Astrocyte (in vitro differentiated cells and primary cell): ENCODE measurements around the gene PCNT. TPM values are rescaled to one million over a fixed set of nuclear protein-coding genes. Genes with fewer than 3 reads are reported as not detected.
"Not testable (repeated sequence)": the region's sequence is repeated elsewhere in the genome, so short reads cannot be mapped to it uniquely, and the experiment has no call there.

Experiments
- DNase-seq: peaks from one replicate; pipeline ENCODE4 v3.0.0-alpha.2; 2010; ENCODE audit warnings: low read depth
- FAIRE-seq: peaks from 2 replicates; lab custom pipeline; 2011; peaks lifted over from hg19 to GRCh38; lab: Jason Lieb, UNC
- H2AFZ ChIP-seq: 2 replicates; pipeline ENCODE4 v1.6.0; 2012; ENCODE audit warnings: low read depth, low read length, inconsistent platforms
- H3K27ac ChIP-seq: 2 replicates; pipeline ENCODE4 v1.5.1; 2011; ENCODE audit warnings: low read depth, low read length, inconsistent platforms
- H3K27me3 ChIP-seq: 2 replicates; pipeline ENCODE4 v1.6.0; 2011; ENCODE audit warnings: low read length, inconsistent platforms; ENCODE audit not compliant: insufficient read depth
- H3K36me3 ChIP-seq: 2 replicates; pipeline ENCODE4 v1.5.1; 2011; ENCODE audit warnings: low read length, inconsistent platforms; ENCODE audit not compliant: insufficient read depth
- H3K4me1 ChIP-seq: 2 replicates; pipeline ENCODE4 v1.5.1; 2011; ENCODE audit warnings: low read length, inconsistent platforms; ENCODE audit not compliant: insufficient read depth
- H3K4me2 ChIP-seq: 2 replicates; pipeline ENCODE4 v1.6.0; 2012; ENCODE audit warnings: low read length, inconsistent platforms
- H3K4me3 ChIP-seq: 2 replicates; pipeline ENCODE4 v1.5.1; 2011; ENCODE audit warnings: low read depth, mild to moderate bottlenecking, low read length, inconsistent platforms; ENCODE audit not compliant: insufficient read depth
- H3K79me2 ChIP-seq: 2 replicates; pipeline ENCODE4 v1.6.0; 2012; ENCODE audit warnings: mild to moderate bottlenecking, low read length, inconsistent platforms; ENCODE audit not compliant: insufficient read depth
- H3K9ac ChIP-seq: 2 replicates; pipeline ENCODE4 v1.6.0; 2012; ENCODE audit warnings: mild to moderate bottlenecking, low read length, inconsistent platforms
- H3K9me3 ChIP-seq: 2 replicates; pipeline ENCODE4 v1.5.1; 2012; ENCODE audit warnings: low read depth, mild to moderate bottlenecking, low read length, inconsistent platforms; ENCODE audit not compliant: insufficient read depth
- H4K20me1 ChIP-seq: 2 replicates; pipeline ENCODE4 v1.6.0; 2012; ENCODE audit warnings: low read length, inconsistent platforms; ENCODE audit not compliant: insufficient read depth
- H3K27ac Mint-ChIP-seq: one replicate; pipeline ENCODE4 v1.8.0; 2021; ENCODE audit warnings: mild to moderate bottlenecking, mixed read lengths; ENCODE audit not compliant: unreplicated experiment
- H3K27me3 Mint-ChIP-seq: one replicate; pipeline ENCODE4 v1.8.0; 2021; ENCODE audit warnings: low read depth, mixed read lengths; ENCODE audit not compliant: unreplicated experiment
- H3K36me3 Mint-ChIP-seq: one replicate; pipeline ENCODE4 v1.8.0; 2021; ENCODE audit warnings: low read depth, mixed read lengths; ENCODE audit not compliant: unreplicated experiment
- H3K4me1 Mint-ChIP-seq: one replicate; pipeline ENCODE4 v1.8.0; 2021; ENCODE audit warnings: low read depth, mixed read lengths; ENCODE audit not compliant: unreplicated experiment
- H3K4me3 Mint-ChIP-seq: one replicate; pipeline ENCODE4 v1.8.0; 2021; ENCODE audit warnings: mild to moderate bottlenecking, moderate library complexity, mixed read lengths; ENCODE audit not compliant: unreplicated experiment
- H3K9me3 Mint-ChIP-seq: one replicate; pipeline ENCODE4 v1.8.0; 2021; ENCODE audit warnings: mild to moderate bottlenecking, mixed read lengths; ENCODE audit not compliant: unreplicated experiment
- EZH2 ChIP-seq: IDR thresholded peaks from 2 replicates; pipeline ENCODE4 v1.6.1; 2012; ENCODE audit warnings: mild to moderate bottlenecking, low read length, inconsistent platforms; ENCODE audit not compliant: insufficient read depth
- total RNA-seq: library from RNA; stranded (reverse); gene quantifications from 2 replicates; pipeline ENCODE4 v1.2.1, GENCODE V29; 2021
- TF ChIP-seq, protein P1 (sequence below): IDR thresholded peaks from 2 replicates; pipeline ENCODE4 v1.5.1; 2011; ENCODE audit warnings: low read depth, mild to moderate bottlenecking, inconsistent platforms, low read length, moderate library complexity; ENCODE audit not compliant: insufficient read depth

The PCNT gene
- total RNA-seq, 1 donor from 2014 or later: 19.9 TPM

DNA sequence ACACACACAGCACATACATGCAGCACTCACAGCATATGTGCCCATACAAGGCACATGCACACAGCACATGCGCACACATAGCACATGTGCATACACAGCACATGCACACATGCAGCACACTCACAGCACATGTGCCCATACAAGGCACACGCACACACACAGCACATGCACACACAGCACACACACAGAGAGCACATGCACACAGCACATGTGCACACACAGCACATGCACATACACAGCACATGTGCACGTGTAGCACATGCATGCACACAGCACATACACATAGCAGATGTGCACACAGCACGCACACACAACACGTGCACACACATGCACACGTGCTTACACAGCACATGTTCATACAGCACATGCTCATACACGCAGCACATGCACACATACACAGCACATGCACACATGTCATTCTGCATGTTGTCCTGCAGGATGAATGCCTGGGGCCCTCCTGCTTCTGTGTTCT, 48.1 kb downstream of the PCNT start:
- H3K27me3 Mint-ChIP-seq: no peaks in the 10 kb centered on the region
- FAIRE-seq (no peak), DNase-seq (no peak)
- no peak overlapping the region for H3K27ac Mint-ChIP-seq
- Histone ChIP-seq H3K4me3 (no peak overlapping the region), H3K27me3 (no peaks in the 10 kb centered on the region), H3K9ac (no peak overlapping the region), H2AFZ (no peak overlapping the region), H3K79me2 (peaks cover 56% of the 10 kb centered on the region), H4K20me1 (peaks cover 52% of the 10 kb centered on the region), H3K27ac (no peak overlapping the region), H3K9me3 (no peaks in the 10 kb centered on the region), H3K4me1 (no peaks in the 10 kb centered on the region), H3K4me2 (no peak overlapping the region), H3K36me3 (peaks cover 3% of the 10 kb centered on the region)
- TF ChIP-seq, protein P1, sequence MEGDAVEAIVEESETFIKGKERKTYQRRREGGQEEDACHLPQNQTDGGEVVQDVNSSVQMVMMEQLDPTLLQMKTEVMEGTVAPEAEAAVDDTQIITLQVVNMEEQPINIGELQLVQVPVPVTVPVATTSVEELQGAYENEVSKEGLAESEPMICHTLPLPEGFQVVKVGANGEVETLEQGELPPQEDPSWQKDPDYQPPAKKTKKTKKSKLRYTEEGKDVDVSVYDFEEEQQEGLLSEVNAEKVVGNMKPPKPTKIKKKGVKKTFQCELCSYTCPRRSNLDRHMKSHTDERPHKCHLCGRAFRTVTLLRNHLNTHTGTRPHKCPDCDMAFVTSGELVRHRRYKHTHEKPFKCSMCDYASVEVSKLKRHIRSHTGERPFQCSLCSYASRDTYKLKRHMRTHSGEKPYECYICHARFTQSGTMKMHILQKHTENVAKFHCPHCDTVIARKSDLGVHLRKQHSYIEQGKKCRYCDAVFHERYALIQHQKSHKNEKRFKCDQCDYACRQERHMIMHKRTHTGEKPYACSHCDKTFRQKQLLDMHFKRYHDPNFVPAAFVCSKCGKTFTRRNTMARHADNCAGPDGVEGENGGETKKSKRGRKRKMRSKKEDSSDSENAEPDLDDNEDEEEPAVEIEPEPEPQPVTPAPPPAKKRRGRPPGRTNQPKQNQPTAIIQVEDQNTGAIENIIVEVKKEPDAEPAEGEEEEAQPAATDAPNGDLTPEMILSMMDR: no peak
- no peak for TF ChIP-seq EZH2
- peaks cover 1% of the 10 kb centered on the region for H3K9me3 Mint-ChIP-seq
- H3K4me3 Mint-ChIP-seq: no peak overlapping the region
- H3K4me1 Mint-ChIP-seq: peaks cover 3% of the 10 kb centered on the region
- peaks cover 7% of the 10 kb centered on the region for H3K36me3 Mint-ChIP-seq

DNA sequence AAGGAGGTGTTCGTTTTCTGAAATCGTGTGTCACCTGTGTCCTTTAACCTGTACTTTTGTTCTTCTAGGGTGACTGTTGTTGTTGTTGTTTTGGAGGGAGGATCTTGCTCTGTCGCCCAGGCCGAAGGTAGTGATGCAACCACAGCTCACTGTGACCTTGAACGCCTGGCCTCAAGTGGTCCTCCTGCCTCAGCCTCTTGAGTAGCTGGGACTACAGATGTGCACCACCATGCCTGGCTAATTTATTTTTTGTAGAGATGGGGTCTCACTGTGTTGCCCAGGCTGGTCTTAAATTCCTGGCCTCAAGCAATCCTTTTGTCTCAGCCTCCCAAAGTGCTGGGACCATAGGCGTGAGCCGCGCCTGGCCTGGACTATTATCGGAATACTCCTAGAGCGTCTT, 49.0 kb downstream of the PCNT start:
- H3K27me3 Mint-ChIP-seq, FAIRE-seq, H3K4me2 ChIP-seq, H3K9ac ChIP-seq, H3K9me3 Mint-ChIP-seq, H2AFZ ChIP-seq, H3K27me3 ChIP-seq, DNase-seq, H3K27ac Mint-ChIP-seq, H3K36me3 Mint-ChIP-seq, H3K4me1 ChIP-seq, H3K4me1 Mint-ChIP-seq, H3K9me3 ChIP-seq, H3K27ac ChIP-seq, H3K4me3 ChIP-seq, H3K36me3 ChIP-seq: not testable (repeated sequence)
- Histone ChIP-seq H4K20me1 (peaks cover 59% of the 10 kb centered on the region), H3K79me2 (peaks cover 62% of the 10 kb centered on the region)
- H3K4me3 Mint-ChIP-seq: peak overlapping the region; percentile 8

DNA sequence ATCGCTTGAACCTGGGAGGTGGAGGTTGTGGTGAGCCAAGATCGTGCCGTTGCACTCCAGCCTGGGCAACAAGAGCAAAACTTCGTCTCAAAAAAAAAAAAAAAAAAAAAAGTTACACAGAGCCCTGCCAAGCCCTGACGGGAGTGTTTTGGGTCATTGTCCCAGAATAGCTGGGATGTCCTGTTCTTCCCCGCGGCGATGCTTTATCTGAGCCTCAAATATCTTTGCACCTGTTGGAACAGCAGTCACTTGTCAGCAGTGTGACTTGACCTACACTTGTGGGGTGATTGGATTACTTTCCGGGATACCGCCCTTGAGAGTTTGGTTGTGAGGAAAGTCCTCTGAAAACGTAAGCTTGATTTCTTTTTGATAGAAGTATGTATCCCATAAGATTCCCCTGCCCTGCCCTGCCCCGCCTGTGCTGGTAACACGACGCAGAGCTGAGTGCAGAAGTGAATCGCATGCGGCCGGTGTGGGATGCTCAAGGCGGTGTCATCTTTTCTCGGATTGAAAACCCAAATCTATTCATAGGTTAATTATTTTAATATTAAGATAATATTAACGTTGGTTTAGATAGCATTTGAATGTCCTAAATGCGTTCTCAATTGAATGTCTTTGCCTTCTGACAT, 50.9 kb downstream of the PCNT start:
- FAIRE-seq (no peak), DNase-seq (no peak)
- Mint-ChIP-seq H3K27me3 (no peaks in the 10 kb centered on the region), H3K4me1 (no peaks in the 10 kb centered on the region), H3K36me3 (peaks cover 16% of the 10 kb centered on the region), H3K4me3 (no peak overlapping the region), H3K27ac (no peak overlapping the region), H3K9me3 (peaks cover 1% of the 10 kb centered on the region)
- H3K27me3 ChIP-seq: no peaks in the 10 kb centered on the region
- H4K20me1 ChIP-seq: peaks cover 53% of the 10 kb centered on the region
- H3K9me3 ChIP-seq: no peaks in the 10 kb centered on the region
- peaks cover 3% of the 10 kb centered on the region for H3K36me3 ChIP-seq
- H3K4me1 ChIP-seq: no peaks in the 10 kb centered on the region
- H3K9ac ChIP-seq: no peak overlapping the region
- H3K4me3 ChIP-seq: no peak overlapping the region
- H2AFZ ChIP-seq: no peak overlapping the region
- TF ChIP-seq, protein P1: no peak
- TF ChIP-seq EZH2: no peak
- peaks cover 67% of the 10 kb centered on the region for H3K79me2 ChIP-seq
- no peak overlapping the region for H3K27ac ChIP-seq
- H3K4me2 ChIP-seq: no peak overlapping the region
